IMR-90 (cell line): ENCODE data around the gene KIAA0825. TPM values are rescaled to one million over a fixed set of nuclear protein-coding genes. Genes with fewer than 3 reads are reported as not detected.

ENCODE experiments used
- ATAC-seq: fragments of 200-7000 bp; cut with Tn5 transposase; 2 replicates; pipeline ENCODE4 v1.9.1; 2020; ENCODE audit warnings: low read depth, mild to moderate bottlenecking, moderate library complexity
- BruUV-seq: library from RNA; stranded (reverse); fragments of 400-500 nt; replicated peaks from 2 replicates; lab custom pipeline; 2021; lab: Mats Ljungman, UMichigan
- CTCF ChIA-PET: fragments of 300-600 bp; formaldehyde crosslinking; extraction: SDS; loops from one replicate; lab custom pipeline; 2021; ENCODE audit warnings: antibody characterized with exemption; lab: Yijun Ruan, JAX
- POLR2A ChIA-PET: fragments of 300-600 bp; sonication (Branson Sonifier 250); formaldehyde crosslinking; loops from one replicate; lab custom pipeline; 2022; ENCODE audit warnings: antibody characterized with exemption; ENCODE audit not compliant: unreplicated experiment; lab: Charles Lee
- DNase-seq: peaks from one replicate; pipeline ENCODE4 v3.0.0; 2013
- H2AFZ ChIP-seq: replicated peaks from 2 replicates; pipeline ENCODE3; 2013; ENCODE audit warnings: low read length, mild to moderate bottlenecking; ENCODE audit not compliant: poor library complexity
- H2AK5ac ChIP-seq: 2 replicates; pipeline ENCODE4 v1.6.1; 2013; ENCODE audit warnings: low read depth, low read length, inconsistent platforms
- H2AK9ac ChIP-seq: replicated peaks from 2 replicates; pipeline ENCODE3; 2013; ENCODE audit warnings: mild to moderate bottlenecking, low read depth, low read length, moderate library complexity; ENCODE audit not compliant: poor library complexity
- H2BK120ac ChIP-seq: 2 replicates; pipeline ENCODE4 v1.6.1; 2013; ENCODE audit warnings: low read depth, low read length, inconsistent platforms
- H2BK15ac ChIP-seq: 3 replicates; pipeline ENCODE4 v1.6.1; 2013; ENCODE audit warnings: low read depth, low read length, inconsistent platforms
- H2BK20ac ChIP-seq: 2 replicates; pipeline ENCODE4 v1.6.1; 2013; ENCODE audit warnings: low read depth, mild to moderate bottlenecking, inconsistent platforms, low read length, moderate library complexity
- H2BK5ac ChIP-seq: 2 replicates; pipeline ENCODE4 v1.6.1; 2013; ENCODE audit warnings: mild to moderate bottlenecking, low read depth, low read length, inconsistent platforms; ENCODE audit not compliant: poor library complexity, severe bottlenecking
- H3K14ac ChIP-seq: replicated peaks from 2 replicates; pipeline ENCODE4 v1.6.1; 2013; ENCODE audit warnings: low read depth, low read length, inconsistent platforms
- H3K18ac ChIP-seq: 2 replicates; pipeline ENCODE4 v1.6.1; 2013; ENCODE audit warnings: low read depth, low read length, control low read depth
- H3K23ac ChIP-seq: 2 replicates; pipeline ENCODE4 v1.6.1; 2013; ENCODE audit warnings: low read depth, low read length, inconsistent platforms
- H3K27ac ChIP-seq: 2 replicates; pipeline ENCODE4 v1.5.1; 2013; ENCODE audit warnings: mild to moderate bottlenecking, control low read depth, low read length; ENCODE audit not compliant: insufficient read depth
- H3K27me3 ChIP-seq: 2 replicates; pipeline ENCODE4 v1.6.1; 2013; ENCODE audit warnings: low read length; ENCODE audit not compliant: control insufficient read depth, insufficient read depth
- H3K36me3 ChIP-seq: 2 replicates; pipeline ENCODE4 v1.6.1; 2013; ENCODE audit warnings: low read length, mixed read lengths; ENCODE audit not compliant: control insufficient read depth, insufficient read depth
- H3K4ac ChIP-seq: 2 replicates; pipeline ENCODE4 v1.6.1; 2013; ENCODE audit warnings: low read depth, low read length, inconsistent platforms
- H3K4me1 ChIP-seq: 2 replicates; pipeline ENCODE4 v1.6.1; 2013; ENCODE audit warnings: low read length, mixed read lengths; ENCODE audit not compliant: control insufficient read depth, insufficient read depth
- H3K4me2 ChIP-seq: 2 replicates; pipeline ENCODE4 v1.6.1; 2013; ENCODE audit warnings: low read depth, mild to moderate bottlenecking, control low read depth, low read length, moderate library complexity
- H3K4me3 ChIP-seq: 2 replicates; pipeline ENCODE4 v1.5.1; 2013; ENCODE audit warnings: low read depth, mild to moderate bottlenecking, control low read depth, low read length, moderate library complexity; ENCODE audit not compliant: insufficient read depth
- H3K56ac ChIP-seq: 2 replicates; pipeline ENCODE4 v1.6.1; 2013; ENCODE audit warnings: low read length, inconsistent platforms; ENCODE audit not compliant: insufficient read depth; ENCODE audit errors: extremely low read depth
- H3K79me1 ChIP-seq, 2 experiments: 2 replicates each; pipeline ENCODE4 v1.6.1; 2013; ENCODE audit warnings: low read length in 2 of 2, inconsistent platforms in 1 of 2, low read depth in 1 of 2
- H3K9ac ChIP-seq: 2 replicates; pipeline ENCODE4 v1.6.1; 2013; ENCODE audit warnings: low read depth, low read length, control low read depth
- H3K9me1 ChIP-seq: 2 replicates; pipeline ENCODE4 v1.6.1; 2013; ENCODE audit warnings: low read length, inconsistent platforms; ENCODE audit not compliant: insufficient read depth
- H3K9me3 ChIP-seq: 2 replicates; pipeline ENCODE4 v1.6.1; 2013; ENCODE audit warnings: low read length; ENCODE audit not compliant: control insufficient read depth, insufficient read depth
- H4K20me1 ChIP-seq: 2 replicates; pipeline ENCODE4 v1.6.1; 2013; ENCODE audit warnings: low read length, inconsistent platforms; ENCODE audit not compliant: insufficient read depth
- H4K5ac ChIP-seq: 2 replicates; pipeline ENCODE4 v1.6.1; 2013; ENCODE audit warnings: mild to moderate bottlenecking, low read depth, low read length, control low read depth
- H4K8ac ChIP-seq, 2 experiments: 2 replicates each; pipeline ENCODE4 v1.6.1; 2013; ENCODE audit warnings: low read depth in 2 of 2, low read length in 2 of 2, control low read depth in 1 of 2, inconsistent platforms in 1 of 2
- H4K91ac ChIP-seq: 2 replicates; pipeline ENCODE4 v1.6.1; 2013; ENCODE audit warnings: low read depth, low read length, inconsistent platforms; ENCODE audit not compliant: insufficient read depth
- CEBPB ChIP-seq: IDR thresholded peaks from 2 replicates; pipeline ENCODE4 v1.6.1; 2012; ENCODE audit warnings: low read depth, low read length, improper control_type of control experiment
- CHD1 ChIP-seq: IDR thresholded peaks from 2 replicates; pipeline ENCODE4 v1.6.1; 2012; ENCODE audit warnings: low read depth, low read length, improper control_type of control experiment
- CTCF ChIP-seq: conservative IDR thresholded peaks from 2 replicates; pipeline ENCODE4 v1.5.1; 2012; ENCODE audit warnings: mild to moderate bottlenecking, low read depth, low read length, improper control_type of control experiment
- MAZ ChIP-seq: IDR thresholded peaks from 2 replicates; pipeline ENCODE4 v1.6.1; 2012; ENCODE audit warnings: low read depth, mild to moderate bottlenecking, low read length, improper control_type of control experiment, moderate library complexity, borderline replicate concordance
- MXI1 ChIP-seq: IDR thresholded peaks from 2 replicates; pipeline ENCODE4 v1.6.1; 2012; ENCODE audit warnings: low read depth, mild to moderate bottlenecking, low read length, moderate library complexity, borderline replicate concordance
- NFE2L2 ChIP-seq: fragments of 150-350 bp; IDR thresholded peaks from 2 replicates; pipeline ENCODE4 v1.6.1; 2016; ENCODE audit warnings: low read depth, mild to moderate bottlenecking, low read length
- RAD21 ChIP-seq: IDR thresholded peaks from 2 replicates; pipeline ENCODE4 v1.6.1; 2012; ENCODE audit warnings: low read length, improper control_type of control experiment
- SMC3 ChIP-seq: fragments of 150-350 bp; IDR thresholded peaks from 2 replicates; pipeline ENCODE4 v1.6.1; 2016; ENCODE audit warnings: low read depth, mild to moderate bottlenecking, antibody characterized with exemption, low read length, moderate library complexity
- USF2 ChIP-seq: fragments of 150-350 bp; IDR thresholded peaks from 2 replicates; pipeline ENCODE4 v1.6.1; 2017; ENCODE audit warnings: mild to moderate bottlenecking, antibody characterized with exemption, low read length, low read depth
- whole genome bisulfite sequencing, 2 experiments: methylation state at CpG; one replicate each; pipeline versions ENCODE4 v1.1.5 to v1.1.7; 2013; ENCODE audit warnings: missing lambda C conversion rate in 2 of 2; ENCODE audit not compliant: insufficient read length in 1 of 2; ENCODE audit errors: extremely low coverage in 2 of 2; 5-methylcytosine and 5-hydroxymethylcytosine counted together
- dilution Hi-C: fragments of 300-500 bp; cut with HindIII; formaldehyde crosslinking; loops from one replicate; pipeline ENCODE4 v1.14.3; 2018; ENCODE audit warnings: low sequenced_read_pairs; ENCODE audit not compliant: unreplicated experiment
- in situ Hi-C: fragments of 300-500 bp; cut with MboI; formaldehyde crosslinking; loops from 3 replicates; pipeline ENCODE4 v1.14.3; 2019; ENCODE audit warnings: low sequenced_read_pairs, inconsistent platforms, mixed read lengths
- intact Hi-C: fragments of 100-400 bp; cut with micrococcal nuclease; formaldehyde crosslinking; loops from 2 replicates; pipeline ENCODE4 v1.10.0; 2022
- polyA plus RNA-seq, 3 experiments: library from polyadenylated mRNA; depleted of rRNA; stranded (reverse); fragments of >200 nt; gene quantifications; 2 replicates each; pipeline ENCODE4 v1.2.3, GENCODE V29; 2012; ENCODE audit warnings: low replicate concordance in 1 of 3
- total RNA-seq: library from RNA; depleted of rRNA; stranded (reverse); fragments of >200 nt; gene quantifications from 2 replicates; pipeline ENCODE4 v1.2.3, GENCODE V29; 2012
- TF ChIP-seq, protein P1 (sequence below): fragments of 150-350 bp; IDR thresholded peaks from 2 replicates; pipeline ENCODE4 v1.6.1; 2016; ENCODE audit warnings: low read depth, mild to moderate bottlenecking, low read length, moderate library complexity, borderline replicate concordance

Gene KIAA0825
- total and polyA plus RNA-seq, 2 of the 4 experiments (the other 2 are of a cell fraction): 0.46 to 1.8 TPM

GRCh38 chr5:94239266-94239665 is 379.1 kb downstream of the KIAA0825 start:
- no peak overlapping the region for H3K27ac ChIP-seq
- POLR2A ChIA-PET: no interaction called here
- H3K4me3 ChIP-seq: no peak overlapping the region
- intact Hi-C loops (no loop called here), in situ Hi-C loops (no loop called here), dilution Hi-C loops (no loop called here)
- peaks cover 4% of the 10 kb centered on the region; the same call in 1 of the 2 replicates for H3K9me3 ChIP-seq
- no peak overlapping the region for H3K23ac ChIP-seq
- no CpG with 5 or more reads among the region's 2 CpGs for WGBS, 2 experiments
- no peaks in the 10 kb centered on the region for H4K20me1 ChIP-seq
- no peak overlapping the region for H4K91ac ChIP-seq
- no peak overlapping the region for H2AK5ac ChIP-seq
- 0 out of 2 replicates have a peak overlapping the region, but pooled peaks have one; percentile 17 for H3K4me2 ChIP-seq
- H3K4ac ChIP-seq: no peak overlapping the region
- no peak overlapping the region for H4K8ac ChIP-seq
- CTCF ChIA-PET: no interaction called here
- H2BK5ac ChIP-seq: no peak overlapping the region
- H3K36me3 ChIP-seq: no peaks in the 10 kb centered on the region
- no peak overlapping the region for H3K14ac ChIP-seq
- peaks cover 5% of the 10 kb centered on the region; the same call in 1 of the 2 replicates for H3K9me1 ChIP-seq
- no peak overlapping the region for H3K18ac ChIP-seq
- no TSS peak for BruUV-seq
- TF ChIP-seq SMC3 (no peak), MXI1 (no peak), CHD1 (no peak), USF2 (no peak), CEBPB (no peak), RAD21 (no peak), NFE2L2 (no peak), MAZ (no peak), CTCF (no peak)
- TF ChIP-seq, protein P1, sequence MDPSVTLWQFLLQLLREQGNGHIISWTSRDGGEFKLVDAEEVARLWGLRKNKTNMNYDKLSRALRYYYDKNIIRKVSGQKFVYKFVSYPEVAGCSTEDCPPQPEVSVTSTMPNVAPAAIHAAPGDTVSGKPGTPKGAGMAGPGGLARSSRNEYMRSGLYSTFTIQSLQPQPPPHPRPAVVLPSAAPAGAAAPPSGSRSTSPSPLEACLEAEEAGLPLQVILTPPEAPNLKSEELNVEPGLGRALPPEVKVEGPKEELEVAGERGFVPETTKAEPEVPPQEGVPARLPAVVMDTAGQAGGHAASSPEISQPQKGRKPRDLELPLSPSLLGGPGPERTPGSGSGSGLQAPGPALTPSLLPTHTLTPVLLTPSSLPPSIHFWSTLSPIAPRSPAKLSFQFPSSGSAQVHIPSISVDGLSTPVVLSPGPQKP: no peak
- no peak overlapping the region for H2AFZ ChIP-seq
- H3K9ac ChIP-seq: no peak overlapping the region
- H3K79me1 ChIP-seq: no peaks in the 10 kb centered on the region
- H3K27me3 ChIP-seq: no peaks in the 10 kb centered on the region
- H3K56ac ChIP-seq: no peak overlapping the region
- no peak overlapping the region for H2BK20ac ChIP-seq
- no peak for DNase-seq
- ATAC-seq: no peak
- H3K4me1 ChIP-seq: peaks cover 4% of the 10 kb centered on the region; the same call in 1 of the 2 replicates
- H4K5ac ChIP-seq: no peak overlapping the region
- no peak overlapping the region for H2AK9ac ChIP-seq
- no peak overlapping the region for H2BK120ac ChIP-seq
- no peak overlapping the region for H2BK15ac ChIP-seq
